Activated CD4-positive, CD25-positive, alpha-beta regulatory T cell treated with anti-CD3 and anti-CD28 coated beads, Interleukin-2, amount 50 U/mL, for 72 hours (primary cell): ENCODE data around the gene PHOSPHO2.

Experiments used
- DNase-seq: peaks from one replicate; pipeline ENCODE4 v3.0.0; 2021

PHOSPHO2 gene

GRCh38 chr2:169694113-169694893, at the start of gene PHOSPHO2, which contains the start of gene CFAP210:
Gene PHOSPHO2 (plus strand): TSS chr2:169694469. CDS start chr2:169700972, 6,503 bp downstream.
Gene CFAP210 (minus strand): TSS chr2:169694405. CDS start chr2:169694327, 78 bp downstream.
- peak; percentile 98 for DNase-seq

- no peak for DNase-seq
Measured at GRCh38 chr2:169647496-169647895, 46.8 kb upstream of the PHOSPHO2 start.

- DNase-seq = no peak
Measured at GRCh38 chr2:169649278-169649677, 45.0 kb upstream of the PHOSPHO2 start.

- no peak for DNase-seq
Measured at GRCh38 chr2:169653636-169654035, 40.6 kb upstream of the PHOSPHO2 start.

- DNase-seq = no peak
Measured at GRCh38 chr2:169656164-169656563, 38.1 kb upstream of the PHOSPHO2 start.

GRCh38 chr2:169658877-169659276, 35.4 kb upstream of the PHOSPHO2 start:
- DNase-seq = no peak

GRCh38 chr2:169659320-169659719, 34.9 kb upstream of the PHOSPHO2 start:
- no peak for DNase-seq

GRCh38 chr2:169661265-169661664, 33.0 kb upstream of the PHOSPHO2 start:
- DNase-seq = no peak

GRCh38 chr2:169662744-169663143, 31.5 kb upstream of the PHOSPHO2 start:
- no peak for DNase-seq

GRCh38 chr2:169663247-169663646, 31.0 kb upstream of the PHOSPHO2 start:
- no peak for DNase-seq

GRCh38 chr2:169664600-169664977, 29.7 kb upstream of the PHOSPHO2 start:
- DNase-seq = no peak

- DNase-seq = no peak
Measured at GRCh38 chr2:169664978-169665930, 29.0 kb upstream of the PHOSPHO2 start.

- DNase-seq = no peak
Measured at GRCh38 chr2:169667583-169667982, 26.7 kb upstream of the PHOSPHO2 start.

- DNase-seq = no peak
Measured at GRCh38 chr2:169670215-169670651, 24.0 kb upstream of the PHOSPHO2 start.

GRCh38 chr2:169670937-169671336, 23.3 kb upstream of the PHOSPHO2 start:
- DNase-seq = no peak

- DNase-seq = no peak
Measured at GRCh38 chr2:169672406-169672805, 21.9 kb upstream of the PHOSPHO2 start.

GRCh38 chr2:169673106-169673505, 21.2 kb upstream of the PHOSPHO2 start:
- DNase-seq = no peak

GRCh38 chr2:169673921-169674320, 20.3 kb upstream of the PHOSPHO2 start:
- no peak for DNase-seq

- no peak for DNase-seq
Measured at GRCh38 chr2:169676357-169676756, 17.9 kb upstream of the PHOSPHO2 start.

- no peak for DNase-seq
Measured at GRCh38 chr2:169676850-169677249, 17.4 kb upstream of the PHOSPHO2 start.

- no peak for DNase-seq
Measured at GRCh38 chr2:169683054-169683424, 11.2 kb upstream of the PHOSPHO2 start.

- DNase-seq = no peak
Measured at GRCh38 chr2:169683425-169684134, 10.7 kb upstream of the PHOSPHO2 start.

- DNase-seq = no peak
Measured at GRCh38 chr2:169684135-169684565, 10.1 kb upstream of the PHOSPHO2 start.
